Vagina (tissue), 2 donors: ENCODE results near the gene LSM5. TPM values are rescaled to one million over a fixed set of nuclear protein-coding genes. Genes with fewer than 3 reads are reported as not detected.

Source experiments
- DNase-seq, 2 donors: peaks; one replicate each; pipeline ENCODE4 v3.0.0-alpha.2; 2017; ENCODE audit errors: extremely low spot score in 2 of 2
- H3K27ac ChIP-seq: fragments of 200-600 bp; sonication (generic); one replicate; pipeline ENCODE4 v1.5.1; 2019
- H3K27me3 ChIP-seq: fragments of 200-600 bp; sonication (generic); one replicate; pipeline ENCODE4 v1.5.1; 2019
- H3K36me3 ChIP-seq, 2 donors: fragments of 200-600 bp; sonication (generic); one replicate each; pipeline ENCODE4 v1.5.1; 2017 to 2019
- H3K4me1 ChIP-seq: fragments of 200-600 bp; sonication (generic); one replicate; pipeline ENCODE4 v1.5.1; 2019
- H3K4me3 ChIP-seq, 2 donors: fragments of 200-600 bp; sonication (generic); 1 replicate in 1 of 2; 2 replicates in 1 of 2; pipeline ENCODE4 v1.5.1; 2016 to 2019
- H3K9me3 ChIP-seq: fragments of 200-600 bp; sonication (generic); one replicate; pipeline ENCODE4 v1.5.1; 2019
- POLR2A ChIP-seq, 2 donors: fragments of 450-650 bp; IDR thresholded peaks; one replicate each; pipeline ENCODE4 v1.6.1; 2017; ENCODE audit warnings: antibody characterized with exemption in 2 of 2, mild to moderate bottlenecking in 2 of 2, moderate library complexity in 2 of 2
- POLR2AphosphoS5 ChIP-seq, 2 donors: sonication (generic); formaldehyde crosslinking; IDR thresholded peaks; one replicate each; pipeline ENCODE4 v1.9.0; 2017; ENCODE audit warnings: antibody characterized with exemption in 2 of 2, mild to moderate bottlenecking in 2 of 2, low read depth in 1 of 2; ENCODE audit not compliant: insufficient read depth in 1 of 2
- intact Hi-C: fragments of 100-400 bp; cut with DNase I; formaldehyde crosslinking; loops from one replicate; pipeline ENCODE4 v1.15.1; 2023
- total RNA-seq: library from RNA; depleted of rRNA; stranded (reverse); fragments of >200 nt; gene quantifications from one replicate; pipeline ENCODE4 v1.2.3, GENCODE V29; 2016
- TF ChIP-seq, protein P1 (sequence below), 3 experiments: fragments of 450-650 bp in 2 of 3; fragments of 200-600 bp in 1 of 3; sonication (generic) in 1 of 3; IDR thresholded peaks; one replicate each; pipeline ENCODE4 v1.5.1; 2017 to 2019; ENCODE audit warnings: antibody characterized with exemption in 3 of 3, mild to moderate bottlenecking in 2 of 3, moderate library complexity in 2 of 3

The LSM5 gene
- total RNA-seq, 1 donor from 2014 or later = 31.9 TPM

DNA sequence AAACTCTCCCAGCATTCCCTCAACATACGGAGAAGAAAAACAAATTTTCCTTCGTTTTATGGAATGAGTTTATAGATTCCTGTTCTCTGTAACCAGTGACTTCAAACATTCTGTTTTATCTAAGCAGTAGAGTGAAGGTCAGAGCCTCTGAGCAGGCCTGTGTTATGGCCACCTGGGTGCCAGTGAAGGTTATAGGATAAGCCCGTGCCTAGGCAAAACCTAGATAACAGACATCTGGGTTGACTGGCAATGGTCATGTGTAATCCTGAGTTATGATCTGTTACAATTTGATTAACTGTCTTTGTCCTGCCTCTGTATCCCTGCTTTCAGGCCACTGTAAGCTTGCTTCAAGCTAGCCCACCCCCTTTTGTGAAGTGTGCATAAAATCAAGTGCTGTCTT, 8.3 kb downstream of the LSM5 start:
- H3K9me3 ChIP-seq = no peaks in the 10 kb centered on the region
- TF ChIP-seq, protein P1, sequence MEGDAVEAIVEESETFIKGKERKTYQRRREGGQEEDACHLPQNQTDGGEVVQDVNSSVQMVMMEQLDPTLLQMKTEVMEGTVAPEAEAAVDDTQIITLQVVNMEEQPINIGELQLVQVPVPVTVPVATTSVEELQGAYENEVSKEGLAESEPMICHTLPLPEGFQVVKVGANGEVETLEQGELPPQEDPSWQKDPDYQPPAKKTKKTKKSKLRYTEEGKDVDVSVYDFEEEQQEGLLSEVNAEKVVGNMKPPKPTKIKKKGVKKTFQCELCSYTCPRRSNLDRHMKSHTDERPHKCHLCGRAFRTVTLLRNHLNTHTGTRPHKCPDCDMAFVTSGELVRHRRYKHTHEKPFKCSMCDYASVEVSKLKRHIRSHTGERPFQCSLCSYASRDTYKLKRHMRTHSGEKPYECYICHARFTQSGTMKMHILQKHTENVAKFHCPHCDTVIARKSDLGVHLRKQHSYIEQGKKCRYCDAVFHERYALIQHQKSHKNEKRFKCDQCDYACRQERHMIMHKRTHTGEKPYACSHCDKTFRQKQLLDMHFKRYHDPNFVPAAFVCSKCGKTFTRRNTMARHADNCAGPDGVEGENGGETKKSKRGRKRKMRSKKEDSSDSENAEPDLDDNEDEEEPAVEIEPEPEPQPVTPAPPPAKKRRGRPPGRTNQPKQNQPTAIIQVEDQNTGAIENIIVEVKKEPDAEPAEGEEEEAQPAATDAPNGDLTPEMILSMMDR (IDR thresholded peaks at IDR 0.05) = no peak
- no peak for TF ChIP-seq POLR2AphosphoS5 (IDR thresholded peaks at IDR 0.05; ENCODE audit: insufficient read depth in 1 of 2, low read depth in 1 of 2)
- TF ChIP-seq POLR2A (IDR thresholded peaks at IDR 0.05) = no peak
- no peak for DNase-seq
- intact Hi-C loops = no loop called here
- no peaks in the 10 kb centered on the region for H3K4me1 ChIP-seq
- no peaks in the 10 kb centered on the region for H3K27me3 ChIP-seq
- no peak overlapping the region for H3K27ac ChIP-seq
- H3K36me3 ChIP-seq = peaks cover 0 to 9% of the 10 kb centered on the region in 2 donors
- H3K4me3 ChIP-seq = no peak overlapping the region

DNA sequence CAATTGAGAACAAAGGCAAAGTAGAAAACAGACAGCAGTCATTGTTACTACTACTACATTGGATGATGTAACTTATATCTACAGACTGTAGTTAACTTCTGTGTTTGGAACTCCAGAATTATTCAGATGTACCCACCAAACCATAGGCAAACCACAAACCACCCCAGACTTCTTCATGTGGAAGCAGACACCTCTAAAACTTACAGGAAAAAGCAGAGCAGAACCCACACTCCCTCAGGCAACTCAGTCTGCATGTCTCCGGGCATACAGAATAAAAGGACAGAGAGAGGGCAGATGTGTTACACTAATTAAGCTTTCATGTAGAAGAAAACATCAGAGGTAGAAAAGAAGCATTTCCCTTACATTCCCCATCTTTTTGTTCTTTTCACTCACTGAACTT, 9.0 kb downstream of the LSM5 start:
- no peaks in the 10 kb centered on the region for H3K4me1 ChIP-seq
- DNase-seq = no peak
- intact Hi-C loops = no loop called here
- no peaks in the 10 kb centered on the region for H3K27me3 ChIP-seq
- H3K27ac ChIP-seq = no peak overlapping the region
- no peak overlapping the region for H3K4me3 ChIP-seq
- no peaks in the 10 kb centered on the region for H3K9me3 ChIP-seq
- TF ChIP-seq, protein P1 (IDR thresholded peaks at IDR 0.05) = no peak
- TF ChIP-seq POLR2A (IDR thresholded peaks at IDR 0.05) (no peak), POLR2AphosphoS5 (IDR thresholded peaks at IDR 0.05; ENCODE audit: insufficient read depth in 1 of 2, low read depth in 1 of 2) (no peak)
- peaks cover 0 to 9% of the 10 kb centered on the region in 2 donors for H3K36me3 ChIP-seq

DNA sequence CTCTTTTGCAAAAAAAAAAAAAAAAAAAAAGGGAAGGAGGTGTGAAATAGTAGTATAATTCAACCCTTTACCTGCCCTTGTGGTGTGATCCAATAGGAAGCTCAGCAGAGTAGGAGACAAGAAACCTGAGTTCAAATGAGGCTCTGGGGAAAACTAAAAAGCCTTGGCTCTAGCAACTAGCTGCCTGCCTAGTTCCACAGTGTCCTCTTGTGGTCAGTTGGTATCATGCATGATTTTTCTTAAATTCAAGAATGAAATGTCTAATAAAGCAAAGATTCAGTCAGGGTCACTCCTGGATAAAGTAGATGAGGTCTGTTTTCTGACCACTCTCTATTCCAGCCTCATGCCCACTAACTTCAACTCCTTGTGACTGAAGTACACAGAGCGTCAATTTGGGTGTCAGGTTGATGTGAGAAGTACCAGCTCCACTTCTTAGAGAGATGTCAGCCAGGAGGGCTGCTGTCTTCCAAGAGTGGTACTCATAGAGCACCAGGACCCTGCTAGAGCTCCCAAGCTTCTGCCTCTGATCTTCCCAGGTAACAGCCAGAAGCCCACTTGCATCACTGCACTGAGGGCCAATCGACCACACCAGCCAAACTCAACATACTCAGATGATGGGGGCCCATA, 10.5 kb downstream of the LSM5 start:
- H3K9me3 ChIP-seq = no peaks in the 10 kb centered on the region
- no peak overlapping the region for H3K27ac ChIP-seq
- no peaks in the 10 kb centered on the region for H3K4me1 ChIP-seq
- intact Hi-C loops = no loop called here
- H3K4me3 ChIP-seq = no peak overlapping the region
- H3K36me3 ChIP-seq = no peaks in the 10 kb centered on the region
- no peaks in the 10 kb centered on the region for H3K27me3 ChIP-seq
- no peak for TF ChIP-seq POLR2AphosphoS5 (IDR thresholded peaks at IDR 0.05; ENCODE audit: insufficient read depth in 1 of 2, low read depth in 1 of 2)
- TF ChIP-seq, protein P1 (IDR thresholded peaks at IDR 0.05) = peak in 1 of 3 experiments; percentile 25
- TF ChIP-seq POLR2A (IDR thresholded peaks at IDR 0.05) = no peak
- no peak for DNase-seq

DNA sequence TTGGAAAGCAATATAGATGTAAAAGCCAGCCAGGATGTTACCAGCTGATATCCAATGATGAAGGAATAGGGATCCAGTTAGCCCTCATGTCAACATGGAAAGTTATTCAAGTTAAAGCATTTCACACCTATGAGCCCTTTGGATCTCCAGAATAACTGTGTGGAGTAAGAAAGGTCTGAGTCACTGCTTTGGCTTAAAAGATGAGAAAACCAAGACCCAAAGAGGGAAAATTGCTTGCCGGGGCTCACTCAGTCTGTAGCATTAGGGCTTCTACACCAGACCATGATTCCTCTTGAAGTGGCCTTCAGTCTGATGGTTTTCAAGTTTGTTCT, 12.6 kb downstream of the LSM5 start:
- no peaks in the 10 kb centered on the region for H3K36me3 ChIP-seq
- no peak for TF ChIP-seq POLR2AphosphoS5 (IDR thresholded peaks at IDR 0.05; ENCODE audit: insufficient read depth in 1 of 2, low read depth in 1 of 2)
- TF ChIP-seq POLR2A (IDR thresholded peaks at IDR 0.05) = no peak
- TF ChIP-seq, protein P1 (IDR thresholded peaks at IDR 0.05) = no peak
- no peak for DNase-seq
- no peaks in the 10 kb centered on the region for H3K9me3 ChIP-seq
- H3K27me3 ChIP-seq = no peaks in the 10 kb centered on the region
- H3K27ac ChIP-seq = no peak overlapping the region
- no peak overlapping the region for H3K4me3 ChIP-seq
- no peaks in the 10 kb centered on the region for H3K4me1 ChIP-seq
- intact Hi-C loops = no loop called here

DNA sequence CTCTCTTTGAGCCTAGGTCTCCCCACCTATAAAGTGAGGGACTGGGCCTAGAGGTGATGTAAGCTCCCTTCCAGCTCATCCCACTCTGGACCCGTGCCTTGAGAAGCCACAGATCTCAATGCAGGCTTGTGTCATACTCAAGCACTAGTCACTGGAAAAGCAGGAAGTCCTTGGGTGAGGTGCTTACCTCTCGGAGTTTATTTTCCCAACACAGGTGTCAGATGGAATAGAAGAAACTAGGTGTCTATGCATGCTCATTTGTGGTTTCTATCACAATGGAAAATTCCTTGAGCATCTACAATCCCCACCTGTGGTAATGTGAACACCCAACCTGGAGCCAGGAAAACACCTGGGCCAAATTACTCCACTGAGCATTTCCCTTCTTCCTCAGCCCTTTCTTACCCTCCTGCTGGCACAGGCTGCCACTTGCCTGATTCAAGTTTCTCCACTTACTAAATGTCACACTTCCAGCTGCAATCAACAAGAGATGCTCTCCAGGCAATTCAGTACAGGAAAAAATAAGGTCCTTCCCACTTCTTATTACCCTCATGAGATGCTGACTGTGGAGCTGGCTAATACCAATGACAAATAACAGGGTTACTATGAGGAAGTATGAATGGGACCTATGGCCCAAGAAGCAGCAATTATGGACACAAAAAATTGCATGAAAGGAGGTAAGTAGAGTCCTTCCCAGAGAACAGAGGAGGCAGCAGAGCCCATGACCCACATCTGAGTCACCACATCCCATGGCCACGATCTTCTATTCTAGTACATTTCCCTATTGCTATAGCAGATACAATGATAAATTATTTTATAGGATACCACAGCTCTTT, 13.1 kb downstream of the LSM5 start:
- no peaks in the 10 kb centered on the region for H3K9me3 ChIP-seq
- H3K4me1 ChIP-seq = no peaks in the 10 kb centered on the region
- intact Hi-C loops = no loop called here
- H3K36me3 ChIP-seq = no peaks in the 10 kb centered on the region
- no peak for DNase-seq
- no peak overlapping the region for H3K4me3 ChIP-seq
- no peak overlapping the region for H3K27ac ChIP-seq
- TF ChIP-seq POLR2AphosphoS5 (IDR thresholded peaks at IDR 0.05; ENCODE audit: insufficient read depth in 1 of 2, low read depth in 1 of 2) = no peak
- TF ChIP-seq POLR2A (IDR thresholded peaks at IDR 0.05) = no peak
- TF ChIP-seq, protein P1 (IDR thresholded peaks at IDR 0.05) = no peak
- no peaks in the 10 kb centered on the region for H3K27me3 ChIP-seq
